HTERT RPE-1 (cell line): Measurements from ENCODE around the gene SEMA4C.

Experiments used
- in situ Hi-C: fragments of 300-500 bp; cut with MboI; formaldehyde crosslinking; loops from 4 replicates; pipeline ENCODE4 v1.14.3; 2020; ENCODE audit warnings: low sequenced_read_pairs

Gene SEMA4C

GRCh38 chr2:96824079-96824870, 45.6 kb downstream of the SEMA4C start:
- in situ Hi-C loops: no loop called here

GRCh38 chr2:96823198-96823597, 46.7 kb downstream of the SEMA4C start:
- in situ Hi-C loops: no loop called here

GRCh38 chr2:96822786-96823185, 47.1 kb downstream of the SEMA4C start:
- in situ Hi-C loops: no loop called here

- in situ Hi-C loops: no loop called here
Measured at GRCh38 chr2:96821113-96821675, 48.7 kb downstream of the SEMA4C start.

GRCh38 chr2:96819876-96820511, 49.9 kb downstream of the SEMA4C start:
- in situ Hi-C loops: no loop called here

GRCh38 chr2:96819128-96819875, 50.6 kb downstream of the SEMA4C start:
- in situ Hi-C loops: no loop called here

- in situ Hi-C loops: no loop called here
Measured at GRCh38 chr2:96817882-96818281, 52.0 kb downstream of the SEMA4C start.

GRCh38 chr2:96816836-96817702, 52.8 kb downstream of the SEMA4C start:
- in situ Hi-C loops: no loop called here

GRCh38 chr2:96816127-96816835, 53.6 kb downstream of the SEMA4C start, which contains the start of gene CNNM3:
Gene CNNM3 (plus strand): TSS chr2:96816268. CDS start chr2:96816278, 10 bp downstream.
- in situ Hi-C loops: no loop called here

- in situ Hi-C loops: no loop called here
Measured at GRCh38 chr2:96815326-96816126, 54.4 kb downstream of the SEMA4C start.

- in situ Hi-C loops: no loop called here
Measured at GRCh38 chr2:96813656-96814055, 56.2 kb downstream of the SEMA4C start.

GRCh38 chr2:96811917-96812316, 58.0 kb downstream of the SEMA4C start:
- in situ Hi-C loops: no loop called here

- in situ Hi-C loops: no loop called here
Measured at GRCh38 chr2:96810783-96811192, 59.1 kb downstream of the SEMA4C start.

- in situ Hi-C loops: no loop called here
Measured at GRCh38 chr2:96809951-96810782, 59.7 kb downstream of the SEMA4C start.
